Measurements from ENCODE around the gene PLXDC2. TPM values are rescaled to one million over a fixed set of nuclear protein-coding genes. Genes with fewer than 3 reads are reported as not detected.

The PLXDC2 gene
- total RNA-seq, 2 experiments from 2014 or later = 0.04 TPM; not detected in 1

GRCh38 chr10:19828278-19829049 is 12.2 kb downstream of the PLXDC2 start:
- no peaks in the 10 kb centered on the region for H3K4me1 Mint-ChIP-seq
- DNase-seq = no peak
- no peak overlapping the region for H3K27ac Mint-ChIP-seq
- peaks cover 3% of the 10 kb centered on the region for H3K27me3 Mint-ChIP-seq
- H3K9me3 Mint-ChIP-seq = peaks cover 6% of the 10 kb centered on the region
- H3K4me3 Mint-ChIP-seq = no peak overlapping the region
- H3K36me3 Mint-ChIP-seq = no peaks in the 10 kb centered on the region

DNA sequence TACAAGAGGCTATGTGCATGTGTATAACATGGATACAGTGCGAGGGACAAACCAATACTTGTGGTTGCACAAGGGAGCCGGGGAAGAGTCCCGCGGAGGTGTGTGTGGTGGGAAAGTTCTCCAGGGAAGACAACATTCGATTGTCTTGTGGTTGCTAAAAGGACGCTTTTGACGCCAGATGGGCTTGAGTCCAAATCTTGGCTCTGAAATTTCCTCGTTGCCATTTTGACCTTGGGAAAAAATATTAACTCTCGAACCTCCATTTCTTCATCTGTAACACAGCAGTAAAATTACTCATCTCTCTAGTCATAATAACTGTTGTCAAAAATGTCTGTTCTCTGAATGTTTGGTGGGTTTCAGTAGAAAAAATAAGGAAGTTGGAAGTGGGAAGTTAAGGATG is 16.5 kb downstream of the PLXDC2 start:
- no peak overlapping the region for H3K27ac Mint-ChIP-seq
- H3K36me3 Mint-ChIP-seq = no peaks in the 10 kb centered on the region
- H3K27me3 Mint-ChIP-seq = peaks cover 3% of the 10 kb centered on the region
- no peak overlapping the region for H3K4me3 Mint-ChIP-seq
- peaks cover 6% of the 10 kb centered on the region for H3K9me3 Mint-ChIP-seq
- no peaks in the 10 kb centered on the region for H3K4me1 Mint-ChIP-seq
- DNase-seq = no peak

GRCh38 chr10:19833170-19833824 is 17.1 kb downstream of the PLXDC2 start:
- Mint-ChIP-seq H3K4me3 (no peak overlapping the region), H3K27me3 (peaks cover 3% of the 10 kb centered on the region), H3K27ac (no peak overlapping the region), H3K36me3 (no peaks in the 10 kb centered on the region), H3K9me3 (peaks cover 6% of the 10 kb centered on the region), H3K4me1 (no peaks in the 10 kb centered on the region)
- DNase-seq = no peak

DNA sequence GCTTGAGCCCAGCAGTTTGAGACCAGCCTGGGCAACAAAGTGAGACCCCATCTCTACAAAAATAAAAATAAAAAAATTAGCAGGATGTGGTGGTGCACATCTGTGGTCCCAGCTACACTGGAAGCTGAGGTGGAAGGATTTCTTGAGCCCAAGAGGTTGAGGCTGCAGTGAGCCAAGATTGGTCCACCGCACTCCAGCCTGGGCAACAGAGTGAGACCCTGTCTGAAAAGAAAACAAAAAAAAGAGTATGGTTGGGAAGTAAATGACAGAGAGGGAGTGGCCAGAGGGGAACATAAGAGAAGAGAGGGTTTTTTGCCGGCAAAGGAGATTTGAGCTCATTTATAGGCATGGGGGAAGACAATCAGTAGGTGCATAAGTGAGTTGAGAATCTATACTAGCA is 19.7 kb downstream of the PLXDC2 start:
- H3K4me1 Mint-ChIP-seq = no peaks in the 10 kb centered on the region
- DNase-seq = no peak
- no peak overlapping the region for H3K27ac Mint-ChIP-seq
- H3K4me3 Mint-ChIP-seq = no peak overlapping the region
- H3K27me3 Mint-ChIP-seq = peaks cover 3% of the 10 kb centered on the region
- H3K9me3 Mint-ChIP-seq = peaks cover 4% of the 10 kb centered on the region
- no peaks in the 10 kb centered on the region for H3K36me3 Mint-ChIP-seq

GRCh38 chr10:19839090-19839489 is 22.9 kb downstream of the PLXDC2 start:
- Mint-ChIP-seq H3K27ac (no peak overlapping the region), H3K9me3 (no peaks in the 10 kb centered on the region), H3K27me3 (no peaks in the 10 kb centered on the region), H3K4me3 (no peak overlapping the region), H3K4me1 (no peaks in the 10 kb centered on the region), H3K36me3 (no peaks in the 10 kb centered on the region)
- no peak for DNase-seq

DNA sequence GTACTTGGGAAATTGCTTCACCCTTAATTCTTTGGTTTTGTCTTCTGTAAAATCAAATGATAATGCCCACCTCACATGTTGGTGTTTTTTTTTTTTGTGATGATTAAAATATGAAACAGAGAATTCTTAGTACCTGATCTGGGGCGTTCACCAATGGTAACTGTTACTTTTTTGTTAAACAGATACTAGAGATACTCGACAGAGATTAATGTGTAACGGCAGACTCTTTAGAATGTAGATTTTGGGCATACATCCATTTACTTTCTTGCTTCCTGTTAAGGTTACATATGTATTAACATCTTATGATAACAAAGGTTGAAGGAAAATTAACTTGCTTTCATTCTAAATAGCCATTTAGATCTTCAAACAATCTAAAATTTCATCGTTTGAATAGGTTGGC is 23.3 kb downstream of the PLXDC2 start:
- Mint-ChIP-seq H3K27me3 (no peaks in the 10 kb centered on the region), H3K27ac (no peak overlapping the region), H3K9me3 (no peaks in the 10 kb centered on the region), H3K4me1 (no peaks in the 10 kb centered on the region), H3K4me3 (no peak overlapping the region), H3K36me3 (no peaks in the 10 kb centered on the region)
- no peak for DNase-seq

DNA sequence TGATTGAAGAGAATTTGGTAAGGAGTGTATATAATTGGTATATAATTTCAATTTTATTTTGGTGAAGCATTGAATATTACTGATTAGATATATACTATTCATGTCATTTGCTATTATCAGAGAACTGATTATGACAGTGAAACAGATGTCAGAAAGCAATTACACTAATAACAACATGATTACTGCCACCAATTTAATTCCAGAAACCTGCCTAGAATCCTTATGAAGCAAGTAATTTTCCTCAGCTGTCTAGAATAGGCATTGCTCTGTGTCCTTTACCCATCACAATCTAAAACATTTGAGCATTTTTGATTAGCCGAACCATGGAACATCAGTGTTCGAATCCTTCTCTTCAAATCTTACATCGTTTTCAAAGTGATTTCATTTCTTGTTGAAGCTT is 24.5 kb downstream of the PLXDC2 start:
- DNase-seq = no peak
- no peak overlapping the region for H3K27ac Mint-ChIP-seq
- no peaks in the 10 kb centered on the region for H3K9me3 Mint-ChIP-seq
- H3K4me3 Mint-ChIP-seq = no peak overlapping the region
- no peaks in the 10 kb centered on the region for H3K27me3 Mint-ChIP-seq
- H3K4me1 Mint-ChIP-seq = no peaks in the 10 kb centered on the region
- H3K36me3 Mint-ChIP-seq = no peaks in the 10 kb centered on the region

GRCh38 chr10:19843487-19843886 is 27.3 kb downstream of the PLXDC2 start:
- Mint-ChIP-seq H3K27me3 (no peaks in the 10 kb centered on the region), H3K9me3 (no peaks in the 10 kb centered on the region), H3K36me3 (no peaks in the 10 kb centered on the region), H3K4me1 (no peaks in the 10 kb centered on the region), H3K4me3 (no peak overlapping the region), H3K27ac (no peak overlapping the region)
- no peak for DNase-seq

DNA sequence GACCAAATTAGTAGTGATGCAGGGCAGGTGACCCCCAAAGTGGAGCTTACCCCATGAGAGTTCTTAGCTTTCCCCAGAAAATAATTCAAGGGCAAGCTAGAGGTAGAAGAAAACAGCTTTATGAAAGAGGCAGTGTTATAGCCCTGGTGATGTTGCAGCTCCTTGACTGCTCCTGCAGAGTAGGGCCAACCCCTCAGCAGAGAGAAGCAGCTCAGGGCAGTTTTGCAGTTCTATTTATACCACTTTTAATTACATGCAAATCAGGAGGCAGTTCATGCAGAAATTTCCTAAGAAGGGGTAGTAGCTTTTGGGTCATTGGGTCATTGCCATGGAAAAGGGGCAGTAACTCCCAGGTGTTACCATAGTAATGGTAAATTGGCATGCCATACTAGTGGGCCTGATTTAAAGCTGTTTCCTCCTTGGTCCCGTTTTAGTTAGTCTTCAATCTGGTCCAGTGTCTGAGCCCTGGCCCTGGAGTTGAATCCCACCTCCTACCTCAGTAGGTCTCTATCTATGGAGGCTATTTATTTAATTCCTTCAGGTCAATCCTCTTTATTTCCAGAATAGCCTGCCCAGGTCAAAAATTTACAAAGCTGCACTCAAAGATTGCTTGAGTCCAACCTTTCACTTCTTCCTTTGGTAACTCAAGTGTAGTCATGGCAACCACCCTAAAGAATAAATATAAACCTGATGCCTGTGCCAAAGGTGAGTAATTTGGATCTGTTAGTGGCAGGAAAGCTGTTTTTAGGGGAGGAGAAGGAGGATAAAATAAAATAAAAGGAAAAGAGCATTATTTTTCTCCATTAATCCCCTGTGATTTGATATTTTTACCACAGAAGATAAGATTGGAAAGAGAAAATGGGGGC is 29.5 kb downstream of the PLXDC2 start:
- no peaks in the 10 kb centered on the region for H3K4me1 Mint-ChIP-seq
- H3K27me3 Mint-ChIP-seq = no peaks in the 10 kb centered on the region
- DNase-seq = no peak
- no peak overlapping the region for H3K27ac Mint-ChIP-seq
- no peaks in the 10 kb centered on the region for H3K9me3 Mint-ChIP-seq
- no peak overlapping the region for H3K4me3 Mint-ChIP-seq
- H3K36me3 Mint-ChIP-seq = no peaks in the 10 kb centered on the region

GRCh38 chr10:19847321-19847720 is 31.1 kb downstream of the PLXDC2 start:
- H3K27ac Mint-ChIP-seq = no peak overlapping the region
- H3K4me3 Mint-ChIP-seq = no peak overlapping the region
- H3K27me3 Mint-ChIP-seq = no peaks in the 10 kb centered on the region
- no peaks in the 10 kb centered on the region for H3K36me3 Mint-ChIP-seq
- no peaks in the 10 kb centered on the region for H3K9me3 Mint-ChIP-seq
- no peaks in the 10 kb centered on the region for H3K4me1 Mint-ChIP-seq
- DNase-seq = no peak

DNA sequence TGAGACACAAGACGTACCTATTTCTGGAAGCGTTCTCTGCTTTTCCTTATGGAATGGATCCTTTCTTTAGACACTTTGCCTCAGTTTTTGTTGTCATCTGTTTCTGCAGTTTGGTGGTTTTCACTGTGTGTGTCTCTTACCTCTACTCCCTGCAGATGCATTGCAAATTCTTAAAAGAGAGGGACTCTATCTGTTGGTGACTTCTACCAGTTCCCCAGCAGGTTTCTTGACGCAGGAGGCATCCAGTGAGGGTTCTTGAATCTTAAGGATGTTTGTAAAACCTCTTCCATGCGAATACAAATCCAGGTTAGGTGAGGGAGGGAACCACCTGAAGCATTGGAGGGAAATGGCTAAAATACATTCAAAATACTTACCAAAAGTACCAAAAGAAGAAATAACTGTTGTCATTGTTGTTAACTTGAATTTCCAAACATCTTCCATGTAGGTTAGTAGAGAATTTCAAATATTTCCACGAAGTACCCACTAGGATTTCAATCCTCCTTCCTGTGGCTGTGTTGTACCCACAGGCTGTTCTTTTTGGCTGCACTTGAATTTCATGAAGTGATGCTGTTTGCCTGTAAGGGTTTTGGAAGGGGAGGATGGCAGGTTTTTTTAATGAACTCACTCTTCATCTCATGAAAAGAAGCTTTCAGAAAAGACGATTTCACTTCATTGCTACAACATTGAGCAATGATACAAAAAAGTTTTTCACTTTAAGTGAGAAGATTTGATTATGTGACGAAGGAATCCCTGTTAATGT is 32.2 kb downstream of the PLXDC2 start:
- Mint-ChIP-seq H3K4me1 (no peaks in the 10 kb centered on the region), H3K4me3 (no peak overlapping the region), H3K27ac (no peak overlapping the region), H3K36me3 (no peaks in the 10 kb centered on the region), H3K27me3 (no peaks in the 10 kb centered on the region), H3K9me3 (no peaks in the 10 kb centered on the region)
- no peak for DNase-seq

- no peaks in the 10 kb centered on the region for H3K36me3 Mint-ChIP-seq
Observed at GRCh38 chr10:19853831-19854230, 37.6 kb downstream of the PLXDC2 start.

DNA sequence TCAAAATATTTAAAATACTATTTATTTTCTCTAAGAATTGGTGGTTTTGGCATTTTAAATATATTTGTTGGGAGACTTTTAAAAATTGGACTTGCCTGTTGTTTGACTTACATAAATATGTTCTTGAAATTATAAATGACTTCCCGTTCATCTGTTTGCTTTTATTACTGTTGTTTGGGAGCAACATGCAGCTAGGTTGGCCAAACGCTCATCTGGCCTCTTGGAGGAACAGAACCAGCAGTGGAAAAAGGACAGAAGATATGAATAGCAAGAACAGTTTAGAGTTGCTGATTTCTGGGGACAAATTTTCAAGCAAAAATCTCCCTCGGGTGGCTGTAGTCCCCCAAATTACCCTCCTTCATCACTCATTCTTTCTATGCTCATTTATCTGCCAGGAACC is 41.6 kb downstream of the PLXDC2 start:
- no peaks in the 10 kb centered on the region for H3K9me3 Mint-ChIP-seq
- H3K4me1 Mint-ChIP-seq = no peaks in the 10 kb centered on the region
- H3K4me3 Mint-ChIP-seq = no peak overlapping the region
- H3K36me3 Mint-ChIP-seq = no peaks in the 10 kb centered on the region
- H3K27me3 Mint-ChIP-seq = no peaks in the 10 kb centered on the region
- no peak for DNase-seq
- H3K27ac Mint-ChIP-seq = no peak overlapping the region

More at GRCh38 chr10:19853831-19854230, 37.6 kb downstream of the PLXDC2 start:
- Mint-ChIP-seq H3K9me3 (no peaks in the 10 kb centered on the region), H3K27me3 (no peaks in the 10 kb centered on the region), H3K27ac (no peak overlapping the region), H3K4me1 (no peaks in the 10 kb centered on the region), H3K4me3 (no peak overlapping the region)
- DNase-seq = no peak

DNA sequence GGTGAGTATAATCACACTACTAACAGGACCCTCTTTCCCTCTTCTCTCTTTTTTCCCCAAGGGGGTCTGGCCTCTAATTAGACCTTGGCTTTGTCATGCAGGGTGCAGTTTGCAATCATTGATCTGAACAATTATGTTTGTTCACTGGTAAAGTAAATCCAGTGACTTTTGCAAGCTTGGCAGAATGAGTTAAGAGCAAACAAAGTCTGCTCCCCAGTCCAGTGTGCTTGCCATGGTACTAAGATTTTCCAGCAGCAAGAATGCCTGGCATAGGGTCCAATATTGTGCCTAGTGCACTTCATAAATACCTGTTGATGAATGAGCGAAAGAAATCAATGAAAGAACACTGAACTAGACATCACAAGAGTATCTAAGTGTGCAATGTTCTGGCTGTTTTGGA is 43.9 kb downstream of the PLXDC2 start:
- Mint-ChIP-seq H3K9me3 (no peaks in the 10 kb centered on the region), H3K4me1 (no peaks in the 10 kb centered on the region), H3K36me3 (no peaks in the 10 kb centered on the region), H3K4me3 (no peak overlapping the region), H3K27ac (no peak overlapping the region), H3K27me3 (no peaks in the 10 kb centered on the region)
- DNase-seq = no peak
